ENCODE results near the gene KPNA5.
"Not testable (repeated sequence)": the region's sequence is repeated elsewhere in the genome, so short reads cannot be mapped to it uniquely, and the experiment has no call there.

The KPNA5 gene

DNA sequence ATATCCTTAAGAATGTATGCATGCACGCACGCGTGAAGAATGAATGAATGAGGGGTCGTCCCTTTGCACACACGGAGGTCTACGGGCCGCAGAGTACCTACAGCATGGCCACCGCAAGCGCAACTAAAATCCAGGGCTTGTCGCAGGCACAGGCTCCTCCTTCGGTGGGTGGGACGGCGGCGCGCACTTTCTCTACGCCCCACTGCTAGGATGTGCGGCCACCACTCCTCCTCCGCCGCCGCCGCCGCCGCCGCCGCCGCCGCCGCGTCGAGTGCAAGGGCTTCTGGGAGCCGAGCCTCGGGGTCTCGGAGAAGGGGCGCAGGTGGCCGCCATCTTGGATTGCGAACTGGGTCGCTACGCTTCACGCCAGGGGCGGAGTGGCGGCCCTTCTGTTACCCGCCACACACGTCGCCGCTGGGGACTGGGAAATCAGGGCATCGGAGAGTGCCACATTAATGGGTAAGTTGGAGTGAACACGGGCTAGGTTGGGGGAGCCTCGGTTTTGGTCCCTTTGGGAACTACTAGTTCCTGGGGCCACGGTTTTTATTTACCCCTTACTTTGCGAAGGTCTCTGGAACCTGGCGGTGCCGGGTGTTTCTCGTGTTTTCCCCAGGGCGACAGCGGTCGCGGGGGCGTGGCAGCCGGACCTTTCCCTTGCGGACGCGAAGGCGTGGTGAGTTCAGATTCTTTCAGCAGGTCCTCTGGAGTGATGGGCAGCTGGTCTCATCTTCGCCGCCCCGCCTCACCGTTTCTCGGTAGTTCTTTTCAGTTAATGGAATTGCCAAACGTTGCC, at the start of gene KPNA5:
Gene KPNA5 (plus strand): TSS at position 332 of the 793 bp plus-strand sequence. CDS start 124 bp downstream, at position 456.
- Histone ChIP-seq H3K9me3 (no peaks in the 10 kb centered on the region), H3K4me1 (peaks cover 9% of the 10 kb centered on the region; the same call in 1 of the 2 replicates), H3K27me3 (ENCODE audit: low read depth) (no peaks in the 10 kb centered on the region), H3K36me3 (replicated peaks) (peaks cover 10% of the 10 kb centered on the region), H3K4me3 (peak within 1 kb of the TSS; percentile 86)
- in situ Hi-C loops (cut with MboI; ENCODE audit: low sequenced_read_pairs), result no loop called here
- peak; percentile 89 to 96 for DNase-seq (ENCODE audit: low spot score in 2 of 2)

- H3K9me3 ChIP-seq, result no peaks in the 10 kb centered on the region
- H3K4me3 ChIP-seq, result no peak overlapping the region
- H3K4me1 ChIP-seq, result no peaks in the 10 kb centered on the region
- H3K36me3 ChIP-seq (replicated peaks), result peaks cover 8% of the 10 kb centered on the region; the same call in 1 of the 2 replicates
- in situ Hi-C loops (cut with MboI; ENCODE audit: low sequenced_read_pairs), result no loop called here
- DNase-seq (ENCODE audit: low spot score in 2 of 2), result no peak
- H3K27me3 ChIP-seq (ENCODE audit: low read depth), result no peaks in the 10 kb centered on the region
Observed at GRCh38 chr6:116631379-116631990, 49.5 kb upstream of the KPNA5 start.

DNA sequence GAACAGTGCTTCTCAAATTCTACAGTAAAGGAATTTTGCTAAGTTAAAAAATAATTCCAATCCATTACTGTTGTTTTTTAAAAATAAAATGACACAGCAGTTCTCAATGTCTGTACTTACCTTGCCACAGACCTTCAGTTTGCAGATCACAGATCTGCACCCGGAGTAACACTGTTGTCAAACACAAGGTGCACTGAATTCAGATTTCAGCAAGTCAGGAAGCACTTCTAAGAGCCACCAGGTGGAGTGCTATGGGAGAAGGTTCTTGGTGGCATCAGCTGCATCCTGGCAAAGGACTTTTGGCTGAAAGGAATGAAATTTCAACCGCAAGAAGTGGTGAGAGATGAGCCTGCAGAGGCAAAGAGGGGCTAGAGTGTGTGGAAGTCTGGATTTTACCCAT, 47.3 kb upstream of the KPNA5 start:
- in situ Hi-C loops (cut with MboI; ENCODE audit: low sequenced_read_pairs), result no loop called here
- Histone ChIP-seq H3K9me3 (no peaks in the 10 kb centered on the region), H3K36me3 (replicated peaks) (peaks cover 8% of the 10 kb centered on the region), H3K4me3 (no peak overlapping the region), H3K27me3 (ENCODE audit: low read depth) (no peaks in the 10 kb centered on the region), H3K4me1 (no peaks in the 10 kb centered on the region)
- DNase-seq (ENCODE audit: low spot score in 2 of 2), result no peak

DNA sequence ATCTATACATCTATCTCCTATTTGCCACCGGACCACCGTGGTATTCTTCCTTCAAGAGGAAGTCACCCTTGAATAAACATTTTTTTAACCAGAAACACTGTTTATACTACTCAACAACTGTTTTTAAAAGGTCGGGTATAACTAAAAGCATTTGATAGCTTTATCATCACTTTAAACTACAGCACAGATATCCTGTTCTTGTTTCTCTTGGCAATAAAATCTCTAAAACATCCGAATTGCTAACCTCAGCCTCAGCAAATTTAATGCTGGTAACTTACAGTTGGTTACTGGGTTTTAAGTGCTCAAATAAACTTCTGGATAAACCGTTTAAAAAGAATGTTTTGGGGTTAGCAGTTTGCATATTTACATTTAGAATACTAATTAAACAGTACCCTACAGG, 32.9 kb upstream of the KPNA5 start:
- H3K9me3 ChIP-seq, result no peaks in the 10 kb centered on the region
- DNase-seq (ENCODE audit: low spot score in 2 of 2), result no peak
- no peaks in the 10 kb centered on the region for H3K27me3 ChIP-seq (ENCODE audit: low read depth)
- no peaks in the 10 kb centered on the region for H3K4me1 ChIP-seq
- peaks cover 33% of the 10 kb centered on the region for H3K36me3 ChIP-seq (replicated peaks)
- no peak overlapping the region for H3K4me3 ChIP-seq
- in situ Hi-C loops (cut with MboI; ENCODE audit: low sequenced_read_pairs), result no loop called here

DNA sequence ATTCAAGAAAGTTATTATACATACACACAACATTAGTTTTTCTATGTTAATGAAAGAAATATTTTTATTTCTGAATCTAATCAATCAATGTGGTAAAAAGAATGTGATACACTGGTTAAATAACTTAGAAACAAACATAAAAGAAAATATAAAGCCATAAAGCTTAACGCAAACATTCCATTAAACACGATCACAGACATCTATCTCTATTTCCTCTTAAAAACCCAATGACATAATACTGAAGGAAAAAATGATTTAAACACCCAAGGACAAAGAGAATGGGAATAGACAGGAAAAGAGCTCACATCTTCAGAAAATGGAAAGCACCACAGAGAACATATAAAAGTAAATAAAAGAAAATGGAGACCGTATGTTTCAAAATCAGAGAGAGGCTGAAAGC, 31.9 kb upstream of the KPNA5 start:
- in situ Hi-C loops (cut with MboI; ENCODE audit: low sequenced_read_pairs), result no loop called here
- Histone ChIP-seq H3K4me1 (no peaks in the 10 kb centered on the region), H3K36me3 (replicated peaks) (peaks cover 33% of the 10 kb centered on the region), H3K27me3 (ENCODE audit: low read depth) (no peaks in the 10 kb centered on the region), H3K9me3 (no peaks in the 10 kb centered on the region), H3K4me3 (no peak overlapping the region)
- DNase-seq (ENCODE audit: low spot score in 2 of 2), result no peak

GRCh38 chr6:116651916-116652315, 29.1 kb upstream of the KPNA5 start:
- H3K36me3 ChIP-seq (replicated peaks), result peaks cover 32% of the 10 kb centered on the region
- no peak overlapping the region for H3K4me3 ChIP-seq
- in situ Hi-C loops (cut with MboI; ENCODE audit: low sequenced_read_pairs), result loop anchor here (25.0 kb wide), 1 partner anchor 365 kb away; the partner anchor contains the start of gene TSPYL1
- no peaks in the 10 kb centered on the region for H3K27me3 ChIP-seq (ENCODE audit: low read depth)
- no peaks in the 10 kb centered on the region for H3K9me3 ChIP-seq
- no peaks in the 10 kb centered on the region for H3K4me1 ChIP-seq
- DNase-seq (ENCODE audit: low spot score in 2 of 2), result no peak

DNA sequence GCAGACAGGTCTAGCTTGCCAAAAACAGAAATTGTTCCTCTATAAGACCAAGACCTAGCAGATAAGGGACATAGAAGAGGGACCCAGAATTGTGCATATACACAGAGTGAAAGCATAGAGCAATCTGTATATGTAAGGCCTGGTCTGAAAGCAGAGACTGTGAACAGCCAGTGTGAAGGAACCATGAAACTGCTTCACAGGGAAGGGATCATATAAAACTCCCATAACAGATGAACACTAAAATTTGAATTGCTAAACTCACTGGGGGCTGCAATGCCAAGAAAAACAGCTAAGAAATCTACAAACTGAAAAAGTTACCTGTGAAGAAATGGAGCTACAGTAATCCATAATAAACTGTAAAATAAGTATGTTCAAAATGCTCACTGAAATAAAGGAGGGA, 19.4 kb upstream of the KPNA5 start:
- H3K4me1 ChIP-seq, result peaks cover 21% of the 10 kb centered on the region
- DNase-seq (ENCODE audit: low spot score in 2 of 2), result no peak
- H3K9me3 ChIP-seq, result no peaks in the 10 kb centered on the region
- H3K4me3 ChIP-seq, result no peak overlapping the region
- H3K27me3 ChIP-seq (ENCODE audit: low read depth), result no peaks in the 10 kb centered on the region
- H3K36me3 ChIP-seq (replicated peaks), result 0 out of 2 replicates have a peak, but pooled peaks cover 3% of the 10 kb centered on the region
- in situ Hi-C loops (cut with MboI; ENCODE audit: low sequenced_read_pairs), result loop anchor here (25.0 kb wide), 1 partner anchor 374 kb away; the partner anchor contains the start of gene TSPYL1

- no peak overlapping the region for H3K4me3 ChIP-seq
- peaks cover 27% of the 10 kb centered on the region for H3K4me1 ChIP-seq
- in situ Hi-C loops (cut with MboI; ENCODE audit: low sequenced_read_pairs), result loop anchor here (25.0 kb wide), 1 partner anchor 375 kb away; the partner anchor contains the start of gene TSPYL1
- no peaks in the 10 kb centered on the region for H3K9me3 ChIP-seq
- no peaks in the 10 kb centered on the region for H3K36me3 ChIP-seq (replicated peaks)
- H3K27me3 ChIP-seq (ENCODE audit: low read depth), result no peaks in the 10 kb centered on the region
- DNase-seq (ENCODE audit: low spot score in 2 of 2), result no peak
Observed at GRCh38 chr6:116662202-116662601, 18.8 kb upstream of the KPNA5 start.

DNA sequence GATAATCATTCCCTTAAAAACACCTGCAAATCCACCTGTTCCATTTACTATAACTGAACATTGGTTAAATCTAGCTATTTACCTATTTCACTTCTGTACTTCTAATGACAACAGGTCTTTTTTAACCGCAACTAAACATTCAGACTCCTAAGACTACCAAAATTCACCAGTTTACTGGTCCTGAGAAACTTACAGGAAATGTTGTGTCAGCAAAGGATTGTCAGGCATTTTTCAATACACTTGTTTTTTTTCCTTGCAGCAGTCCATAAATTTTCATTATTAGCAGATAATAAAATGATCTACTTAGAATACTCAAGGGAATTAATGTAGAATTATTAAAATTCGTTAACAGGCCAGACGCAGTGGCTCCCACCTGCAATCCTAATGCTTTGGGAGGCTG, 17.7 kb upstream of the KPNA5 start:
- Histone ChIP-seq H3K4me3 (no peak overlapping the region), H3K36me3 (replicated peaks) (no peaks in the 10 kb centered on the region), H3K4me1 (peaks cover 27% of the 10 kb centered on the region), H3K27me3 (ENCODE audit: low read depth) (no peaks in the 10 kb centered on the region), H3K9me3 (no peaks in the 10 kb centered on the region)
- in situ Hi-C loops (cut with MboI; ENCODE audit: low sequenced_read_pairs), result loop anchor here (25.0 kb wide), 1 partner anchor 376 kb away; the partner anchor contains the start of gene TSPYL1
- no peak for DNase-seq (ENCODE audit: low spot score in 2 of 2)

DNA sequence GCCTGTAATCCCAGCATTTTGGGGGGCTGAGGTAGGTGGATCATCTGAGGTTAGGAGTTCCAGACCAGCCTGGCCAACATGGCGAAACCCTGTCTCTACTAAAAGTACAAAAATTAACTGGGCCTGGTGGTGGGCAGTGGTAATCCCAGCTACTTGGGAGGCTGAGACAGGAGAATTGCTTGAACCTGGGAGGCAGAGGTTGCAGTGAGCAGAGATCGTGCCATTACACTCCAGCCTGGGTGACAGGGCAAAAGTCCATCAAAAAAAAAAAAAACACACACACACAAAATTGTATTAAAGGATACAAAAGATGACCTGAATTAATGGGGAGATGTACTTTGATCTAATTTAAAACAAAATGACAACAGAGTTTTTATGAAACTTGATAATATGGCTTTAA, 16.8 kb upstream of the KPNA5 start:
- H3K27me3 ChIP-seq (ENCODE audit: low read depth); H3K9me3 ChIP-seq; H3K4me3 ChIP-seq; H3K36me3 ChIP-seq (replicated peaks); DNase-seq (ENCODE audit: low spot score in 2 of 2): not testable (repeated sequence)
- in situ Hi-C loops (cut with MboI; ENCODE audit: low sequenced_read_pairs), result loop anchor here (25.0 kb wide), 1 partner anchor 377 kb away; the partner anchor contains the start of gene TSPYL1
- peaks cover 27% of the 10 kb centered on the region for H3K4me1 ChIP-seq

DNA sequence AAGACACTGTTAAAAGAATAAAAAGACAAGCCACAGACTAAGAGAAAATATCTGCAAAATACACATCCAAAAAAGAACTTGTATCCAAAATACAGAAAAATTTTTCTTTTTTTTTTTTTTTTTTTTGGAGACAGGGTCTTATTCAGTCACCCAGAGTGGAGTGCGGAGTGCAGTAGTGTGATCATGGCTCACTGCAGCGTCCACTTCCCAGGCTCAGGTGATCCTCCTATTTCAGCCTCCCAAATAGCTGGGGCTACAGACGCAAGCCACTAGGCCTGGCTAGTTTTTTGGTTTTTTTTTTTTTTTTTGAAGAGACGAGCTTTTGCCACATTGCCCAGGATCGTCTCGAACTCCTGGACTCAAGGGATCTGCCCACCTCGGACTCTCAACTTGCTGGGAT, 15.5 kb upstream of the KPNA5 start:
- no peaks in the 10 kb centered on the region for H3K27me3 ChIP-seq (ENCODE audit: low read depth)
- no peaks in the 10 kb centered on the region for H3K36me3 ChIP-seq (replicated peaks)
- H3K4me1 ChIP-seq, result peaks cover 22% of the 10 kb centered on the region
- H3K4me3 ChIP-seq, result peak overlapping the region; percentile 80
- H3K9me3 ChIP-seq, result no peaks in the 10 kb centered on the region
- no peak for DNase-seq (ENCODE audit: low spot score in 2 of 2)
- in situ Hi-C loops (cut with MboI; ENCODE audit: low sequenced_read_pairs), result loop anchor here (25.0 kb wide), 1 partner anchor 378 kb away; the partner anchor contains the start of gene TSPYL1

GRCh38 chr6:116666869-116667268, 14.1 kb upstream of the KPNA5 start:
- Histone ChIP-seq H3K4me1 (peaks cover 21% of the 10 kb centered on the region), H3K4me3 (peak overlapping the region; percentile 80), H3K27me3 (ENCODE audit: low read depth) (no peaks in the 10 kb centered on the region), H3K9me3 (no peaks in the 10 kb centered on the region), H3K36me3 (replicated peaks) (no peaks in the 10 kb centered on the region)
- in situ Hi-C loops (cut with MboI; ENCODE audit: low sequenced_read_pairs), result loop anchor here (25.0 kb wide), 1 partner anchor 380 kb away; the partner anchor contains the start of gene TSPYL1
- DNase-seq (ENCODE audit: low spot score in 2 of 2), result no peak

- peak overlapping the region; percentile 80 for H3K4me3 ChIP-seq
- H3K36me3 ChIP-seq (replicated peaks), result no peaks in the 10 kb centered on the region
- in situ Hi-C loops (cut with MboI; ENCODE audit: low sequenced_read_pairs), result loop anchor here (25.0 kb wide), 1 partner anchor 380 kb away; the partner anchor contains the start of gene TSPYL1
- no peaks in the 10 kb centered on the region for H3K9me3 ChIP-seq
- DNase-seq (ENCODE audit: low spot score in 2 of 2), result no peak
- H3K4me1 ChIP-seq, result peaks cover 21% of the 10 kb centered on the region
- H3K27me3 ChIP-seq (ENCODE audit: low read depth), result peaks cover 2% of the 10 kb centered on the region; the same call in 1 of the 2 replicates
Observed at GRCh38 chr6:116667623-116668022, 13.4 kb upstream of the KPNA5 start.

DNA sequence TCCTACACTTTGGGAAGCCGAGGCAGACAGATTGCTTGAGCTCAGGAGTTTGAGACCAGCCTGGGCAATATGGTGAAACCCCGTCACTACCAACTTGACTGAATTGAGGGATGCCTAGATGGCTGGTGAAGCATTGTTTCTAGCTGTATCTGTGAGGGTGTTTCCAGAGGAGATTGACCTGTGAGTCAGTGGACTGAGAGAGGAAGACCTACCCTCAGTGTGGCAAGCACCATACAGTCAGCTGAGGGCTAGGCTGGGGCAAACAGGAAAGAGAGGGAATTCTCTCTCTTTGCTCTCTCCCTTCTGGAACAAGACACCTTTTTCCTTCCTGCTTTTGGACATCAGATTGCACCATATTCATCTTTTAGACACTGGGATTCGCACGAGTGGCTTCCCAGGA, 8.7 kb upstream of the KPNA5 start:
- DNase-seq (ENCODE audit: low spot score in 2 of 2), result no peak
- H3K9me3 ChIP-seq, result no peaks in the 10 kb centered on the region
- H3K4me1 ChIP-seq, result no peaks in the 10 kb centered on the region; the same call in 1 of the 2 replicates
- no peak overlapping the region for H3K4me3 ChIP-seq
- H3K36me3 ChIP-seq (replicated peaks), result no peaks in the 10 kb centered on the region
- in situ Hi-C loops (cut with MboI; ENCODE audit: low sequenced_read_pairs), result loop anchor here (25.0 kb wide), 1 partner anchor 385 kb away; the partner anchor contains the start of gene TSPYL1
- peaks cover 2% of the 10 kb centered on the region; the same call in 1 of the 2 replicates for H3K27me3 ChIP-seq (ENCODE audit: low read depth)

All from HAP-1 (cell line).